GM12878 (cell line): ENCODE results near the gene HHIPL1.
A peak's percentile ranks its signal among the peaks of the same experiment; 100 is the strongest.

Experiments
- CBX5 ChIP-seq: sonication (generic); IDR thresholded peaks from 2 replicates; pipeline ENCODE4 v1.6.1; 2016; ENCODE audit warnings: low read depth, moderate library complexity, mild to moderate bottlenecking, inconsistent platforms
- DPF2 ChIP-seq: fragments of 450-650 bp; IDR thresholded peaks from 2 replicates; pipeline ENCODE4 v1.6.1; 2017; ENCODE audit warnings: mild to moderate bottlenecking
- HCFC1 ChIP-seq: fragments of 150-350 bp; IDR thresholded peaks from 2 replicates; pipeline ENCODE4 v1.6.1; 2014; ENCODE audit warnings: low read length
- HDAC2 ChIP-seq: fragments of 200-600 bp; sonication (generic); IDR thresholded peaks from 2 replicates; pipeline ENCODE4 v1.6.1; 2017
- HDGF ChIP-seq: fragments of 450-650 bp; IDR thresholded peaks from 2 replicates; pipeline ENCODE4 v1.6.1; 2016; ENCODE audit warnings: antibody characterized with exemption
- MTA2 ChIP-seq: fragments of 450-650 bp; IDR thresholded peaks from 2 replicates; pipeline ENCODE4 v1.6.1; 2016; ENCODE audit warnings: low read depth, mild to moderate bottlenecking, moderate library complexity
- YY1 ChIP-seq: IDR thresholded peaks from 2 replicates; pipeline ENCODE4 v1.6.1; 2011; ENCODE audit warnings: low read depth, mild to moderate bottlenecking, low read length
- TF ChIP-seq, protein P1 (sequence below), 3 experiments: IDR thresholded peaks in 2 of 3; conservative IDR thresholded peaks in 1 of 3; 2 replicates each; pipeline ENCODE4 v1.5.1; 2011; ENCODE audit warnings: low read depth in 3 of 3, low read length in 3 of 3, mild to moderate bottlenecking in 3 of 3, control low read depth in 2 of 3, moderate library complexity in 2 of 3, inconsistent platforms in 1 of 3, mixed read lengths in 1 of 3; ENCODE audit not compliant: control insufficient read depth in 2 of 3, insufficient read depth in 1 of 3; ENCODE audit errors: extremely low read depth in 1 of 3

DNA sequence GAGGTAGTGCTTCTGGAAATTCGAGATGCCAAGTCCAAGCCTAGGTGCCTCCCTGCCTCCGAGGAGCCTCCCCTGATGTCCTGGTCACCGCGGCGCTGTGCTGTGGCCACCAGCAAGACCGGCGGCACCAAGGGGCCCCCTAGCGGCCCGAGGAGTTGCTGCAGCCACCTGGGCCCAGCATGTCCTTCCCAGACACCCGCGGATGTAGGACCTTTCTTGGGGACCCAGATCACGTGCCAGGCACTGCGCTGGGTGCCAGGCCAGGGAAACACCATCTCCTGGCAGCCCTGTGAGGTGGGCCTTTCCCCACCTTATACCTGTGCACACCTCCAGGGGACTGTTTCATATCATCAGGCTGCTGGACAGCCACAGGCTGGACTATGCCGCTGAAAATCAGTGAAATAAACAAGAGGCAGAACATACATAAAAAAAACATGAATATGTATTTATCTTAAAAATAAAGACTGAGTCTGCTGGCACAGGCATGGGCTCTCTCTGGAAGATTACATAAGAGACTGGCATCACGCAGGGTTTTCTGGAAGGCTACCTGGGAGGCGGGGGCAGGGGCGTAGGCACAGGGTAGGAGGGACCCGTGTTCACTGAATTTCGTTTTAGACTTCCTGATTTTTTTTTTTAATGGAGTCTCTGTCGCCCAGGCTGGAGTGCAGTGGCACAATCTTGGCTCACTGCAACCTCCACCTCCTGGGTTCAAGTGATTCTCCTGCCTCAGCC is 15.9 kb upstream of the HHIPL1 start:
- TF ChIP-seq HDAC2 (no peak), CBX5 (no peak), MTA2 (no peak), HDGF (no peak), YY1 (peak; percentile 58; the same call in 1 of the 2 replicates), DPF2 (no peak), HCFC1 (no peak)
- TF ChIP-seq, protein P1, sequence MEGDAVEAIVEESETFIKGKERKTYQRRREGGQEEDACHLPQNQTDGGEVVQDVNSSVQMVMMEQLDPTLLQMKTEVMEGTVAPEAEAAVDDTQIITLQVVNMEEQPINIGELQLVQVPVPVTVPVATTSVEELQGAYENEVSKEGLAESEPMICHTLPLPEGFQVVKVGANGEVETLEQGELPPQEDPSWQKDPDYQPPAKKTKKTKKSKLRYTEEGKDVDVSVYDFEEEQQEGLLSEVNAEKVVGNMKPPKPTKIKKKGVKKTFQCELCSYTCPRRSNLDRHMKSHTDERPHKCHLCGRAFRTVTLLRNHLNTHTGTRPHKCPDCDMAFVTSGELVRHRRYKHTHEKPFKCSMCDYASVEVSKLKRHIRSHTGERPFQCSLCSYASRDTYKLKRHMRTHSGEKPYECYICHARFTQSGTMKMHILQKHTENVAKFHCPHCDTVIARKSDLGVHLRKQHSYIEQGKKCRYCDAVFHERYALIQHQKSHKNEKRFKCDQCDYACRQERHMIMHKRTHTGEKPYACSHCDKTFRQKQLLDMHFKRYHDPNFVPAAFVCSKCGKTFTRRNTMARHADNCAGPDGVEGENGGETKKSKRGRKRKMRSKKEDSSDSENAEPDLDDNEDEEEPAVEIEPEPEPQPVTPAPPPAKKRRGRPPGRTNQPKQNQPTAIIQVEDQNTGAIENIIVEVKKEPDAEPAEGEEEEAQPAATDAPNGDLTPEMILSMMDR (IDR thresholded peaks at IDR 0.05 in 2 of 3, conservative IDR thresholded peaks at IDR 0.05 in 1 of 3; ENCODE audit: control insufficient read depth in 2 of 3, extremely low read depth in 1 of 3, insufficient read depth in 1 of 3, low read depth in 3 of 3, low read length in 3 of 3) = peak; percentile 92 to 99 (median 97); a peak in 5 of 6 replicates
